22Rv1 (cell line): ENCODE data around the gene RAB4B.

Source experiments
- H3K27ac ChIP-seq: fragments of 450-650 bp; 2 replicates; pipeline ENCODE4 v1.5.1; 2017
- ZFX ChIP-seq: fragments of 450-650 bp; IDR thresholded peaks from 2 replicates; pipeline ENCODE4 v1.6.1; 2017; ENCODE audit warnings: antibody characterized with exemption, borderline replicate concordance
- TF ChIP-seq, protein P1 (sequence below): fragments of 450-650 bp; IDR thresholded peaks from 2 replicates; pipeline ENCODE4 v1.5.1; 2017; ENCODE audit warnings: mild to moderate bottlenecking

The RAB4B gene

DNA sequence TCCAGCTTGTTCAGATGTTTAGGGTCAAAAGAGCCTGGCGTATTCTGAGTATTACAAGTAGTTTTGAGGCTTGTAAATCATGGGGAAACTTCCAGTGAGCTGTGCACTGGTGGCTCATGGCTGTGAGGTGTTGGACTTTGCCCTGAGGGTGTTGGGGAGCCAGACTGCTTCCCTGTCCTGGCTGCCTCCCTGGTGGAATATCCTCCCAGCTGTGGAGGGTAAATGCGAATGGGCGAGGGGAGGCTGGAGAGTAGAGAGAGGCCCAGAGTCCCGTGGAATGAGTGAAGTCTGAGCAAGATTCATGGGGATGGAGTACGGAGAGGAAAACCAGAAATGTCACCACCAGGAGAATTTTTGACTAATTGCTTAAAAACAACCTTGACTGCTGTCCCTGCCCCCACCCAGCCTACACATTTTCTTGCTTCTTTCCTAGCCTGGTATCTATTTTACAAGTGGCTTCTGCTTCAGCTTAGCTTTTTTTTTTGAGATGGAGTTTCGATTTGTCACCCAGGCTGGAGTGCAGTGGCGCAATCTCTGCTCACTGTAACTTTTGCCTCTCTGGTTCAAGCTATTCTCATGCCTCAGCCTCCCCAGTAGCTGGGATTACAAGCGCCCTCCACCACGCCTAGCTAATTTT lies 23.3 kb upstream of the RAB4B start:
- no peak for TF ChIP-seq ZFX
- TF ChIP-seq, protein P1, sequence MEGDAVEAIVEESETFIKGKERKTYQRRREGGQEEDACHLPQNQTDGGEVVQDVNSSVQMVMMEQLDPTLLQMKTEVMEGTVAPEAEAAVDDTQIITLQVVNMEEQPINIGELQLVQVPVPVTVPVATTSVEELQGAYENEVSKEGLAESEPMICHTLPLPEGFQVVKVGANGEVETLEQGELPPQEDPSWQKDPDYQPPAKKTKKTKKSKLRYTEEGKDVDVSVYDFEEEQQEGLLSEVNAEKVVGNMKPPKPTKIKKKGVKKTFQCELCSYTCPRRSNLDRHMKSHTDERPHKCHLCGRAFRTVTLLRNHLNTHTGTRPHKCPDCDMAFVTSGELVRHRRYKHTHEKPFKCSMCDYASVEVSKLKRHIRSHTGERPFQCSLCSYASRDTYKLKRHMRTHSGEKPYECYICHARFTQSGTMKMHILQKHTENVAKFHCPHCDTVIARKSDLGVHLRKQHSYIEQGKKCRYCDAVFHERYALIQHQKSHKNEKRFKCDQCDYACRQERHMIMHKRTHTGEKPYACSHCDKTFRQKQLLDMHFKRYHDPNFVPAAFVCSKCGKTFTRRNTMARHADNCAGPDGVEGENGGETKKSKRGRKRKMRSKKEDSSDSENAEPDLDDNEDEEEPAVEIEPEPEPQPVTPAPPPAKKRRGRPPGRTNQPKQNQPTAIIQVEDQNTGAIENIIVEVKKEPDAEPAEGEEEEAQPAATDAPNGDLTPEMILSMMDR, result no peak
- H3K27ac ChIP-seq, result no peak overlapping the region

DNA sequence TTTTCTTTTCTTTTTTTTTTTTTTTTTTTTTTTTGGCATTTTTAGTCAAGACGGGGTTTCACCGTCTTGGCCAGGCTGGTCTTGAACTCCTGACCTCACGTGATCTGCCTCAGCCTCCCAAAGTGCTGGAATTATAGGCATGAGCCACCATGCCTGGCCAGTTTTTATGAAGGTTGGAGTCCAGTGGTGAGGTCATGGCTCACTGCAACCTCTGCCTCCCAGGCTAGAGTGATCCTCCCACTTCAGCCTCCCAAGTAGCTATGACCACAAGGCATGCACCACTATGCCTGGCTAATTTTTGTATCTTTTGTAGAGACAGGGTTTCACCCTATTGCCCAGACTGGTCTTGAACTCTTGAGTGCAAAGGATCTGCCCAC lies 22.8 kb upstream of the RAB4B start:
- no peak overlapping the region for H3K27ac ChIP-seq
- TF ChIP-seq ZFX, result no peak
- TF ChIP-seq, protein P1, result no peak

GRCh38 chr19:40755791-40756190 lies 22.3 kb upstream of the RAB4B start:
- no peak for TF ChIP-seq ZFX
- TF ChIP-seq, protein P1, result no peak
- H3K27ac ChIP-seq, result no peak overlapping the region

DNA sequence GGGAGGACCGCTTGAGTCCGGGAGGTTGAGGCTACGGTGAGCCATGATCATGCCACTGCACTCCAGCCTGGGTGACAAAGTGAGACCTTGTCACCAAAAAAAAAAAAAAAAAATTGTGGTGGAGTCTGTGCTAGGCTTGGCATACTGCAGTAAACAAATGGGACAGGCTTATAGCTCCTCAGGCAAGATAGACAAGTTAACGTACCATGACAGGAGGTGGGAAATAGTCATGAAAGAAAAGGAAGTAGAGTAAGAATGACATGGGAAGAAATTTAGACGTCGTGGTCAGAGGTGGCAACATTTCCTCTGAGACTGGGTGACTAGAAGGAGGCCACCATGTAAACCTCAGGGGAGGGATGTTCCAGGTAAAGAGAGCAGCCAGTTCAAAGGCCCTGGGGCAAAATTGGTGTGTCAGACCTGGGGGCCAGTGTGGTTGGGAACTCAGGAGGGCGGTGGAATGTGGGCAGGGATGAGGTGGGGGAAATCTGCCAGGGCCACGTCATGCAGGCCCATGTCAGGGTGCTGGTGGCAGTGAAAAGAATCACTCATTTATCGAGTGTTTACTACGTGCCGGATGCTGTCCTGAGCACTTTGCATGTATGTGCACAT lies 21.4 kb upstream of the RAB4B start:
- H3K27ac ChIP-seq, result no peak overlapping the region
- no peak for TF ChIP-seq ZFX
- TF ChIP-seq, protein P1, result no peak

- TF ChIP-seq, protein P1, result no peak
- TF ChIP-seq ZFX, result no peak
- no peak overlapping the region for H3K27ac ChIP-seq
Observed at GRCh38 chr19:40758491-40758890, 19.6 kb upstream of the RAB4B start.

DNA sequence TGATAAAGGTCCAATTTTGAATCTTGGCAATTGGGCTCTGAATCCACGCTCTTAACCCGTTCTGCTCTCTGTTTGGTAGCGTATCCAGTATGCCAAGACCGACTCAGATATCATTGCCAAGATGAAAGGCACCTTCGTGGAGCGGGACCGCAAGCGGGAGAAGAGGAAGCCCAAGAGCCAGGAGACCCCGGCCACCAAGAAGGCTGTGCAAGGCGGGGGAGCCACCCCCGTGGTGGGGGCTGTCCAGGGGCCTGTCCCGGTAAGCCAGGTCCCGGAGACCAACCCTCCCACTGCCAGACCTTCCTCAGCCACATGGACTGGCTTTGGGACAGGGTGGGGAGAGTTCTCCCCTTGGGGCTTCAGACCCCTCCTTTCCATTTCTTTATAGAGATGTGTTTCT lies 18.7 kb upstream of the RAB4B start:
- TF ChIP-seq ZFX, result no peak
- TF ChIP-seq, protein P1, result no peak
- no peak overlapping the region for H3K27ac ChIP-seq

- no peak for TF ChIP-seq ZFX
- TF ChIP-seq, protein P1, result no peak
- no peak overlapping the region for H3K27ac ChIP-seq
Observed at GRCh38 chr19:40762754-40763470, 15.1 kb upstream of the RAB4B start.
